DMS153 treated with DMSO at 0.1 percent for 48 hours (cell line): ENCODE measurements around the gene FNBP1.
"Not testable (repeated sequence)": the region's sequence is repeated elsewhere in the genome, so short reads cannot be mapped to it uniquely, and the experiment has no call there.

Experiments
- DNase-seq: peaks from one replicate; lab custom pipeline; 2025; ENCODE audit not compliant: unreplicated experiment; lab: John Stamatoyannopoulos, UW

Gene FNBP1

DNA sequence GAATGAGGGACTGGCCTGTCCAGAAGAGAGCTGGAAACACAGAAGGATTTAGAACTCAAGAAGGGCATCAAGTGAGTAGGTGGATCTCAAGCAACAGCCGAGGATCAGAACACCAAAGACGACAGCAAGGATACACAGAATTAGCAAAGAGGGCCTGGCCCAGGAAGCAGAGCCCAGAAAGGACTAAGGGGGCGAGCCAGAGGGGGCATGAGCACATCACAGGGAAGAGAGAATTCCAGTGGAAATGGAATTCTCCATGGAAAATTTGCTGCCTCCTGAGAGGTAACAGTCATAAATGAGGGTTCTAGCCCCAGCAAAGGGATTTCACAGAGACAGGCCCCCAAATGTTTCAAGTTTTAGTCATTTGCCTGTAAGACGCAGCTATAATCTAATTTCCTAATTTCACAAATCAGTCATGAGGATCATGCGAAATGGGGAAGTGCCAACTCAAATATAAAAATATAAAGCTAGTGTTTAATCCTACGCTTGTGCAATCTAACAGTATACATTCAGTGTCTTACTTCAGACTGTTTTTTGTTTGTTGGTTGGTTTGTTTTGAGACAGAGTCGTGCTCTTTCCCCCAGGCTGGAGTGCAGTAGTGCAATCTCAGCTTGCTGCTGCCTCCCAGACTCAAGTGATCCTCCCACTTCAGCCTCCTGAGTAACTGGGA, 46.7 kb downstream of the FNBP1 start:
- no peak for DNase-seq

DNA sequence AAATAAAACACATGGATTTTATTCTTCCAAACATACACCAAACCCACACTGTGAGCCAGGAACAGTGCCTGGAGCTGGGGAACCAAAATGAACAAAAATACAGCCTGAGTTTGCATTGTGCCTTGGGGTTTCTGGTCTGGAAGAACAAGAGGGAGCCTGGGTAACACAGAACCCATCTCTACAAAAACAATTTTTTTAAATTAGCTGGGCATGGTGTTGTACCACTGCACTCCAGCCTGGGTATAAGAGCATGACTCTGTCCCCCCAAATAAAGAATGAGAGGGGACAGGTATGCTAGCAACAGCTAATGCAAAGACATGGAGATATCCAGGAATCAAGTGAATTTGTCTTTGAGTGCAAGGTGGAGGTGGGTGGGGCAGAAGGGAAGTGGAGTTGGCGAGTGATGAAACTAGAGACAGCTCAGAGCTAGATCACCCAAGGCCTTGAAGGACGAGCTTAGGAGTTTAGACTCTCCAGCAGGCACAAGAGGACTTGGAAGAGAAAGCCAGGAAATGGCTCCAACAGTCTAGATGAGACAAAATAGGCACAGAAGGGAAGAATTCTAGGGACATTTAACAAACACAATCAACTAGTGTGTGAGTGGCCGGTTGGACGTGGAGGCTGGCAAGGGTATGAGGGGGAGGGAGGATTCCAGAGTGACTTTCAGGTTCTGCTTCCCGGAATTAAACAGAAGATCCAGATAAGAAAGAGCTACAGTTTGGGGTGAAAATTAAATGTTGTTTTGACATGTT, 47.4 kb downstream of the FNBP1 start:
- no peak for DNase-seq

DNA sequence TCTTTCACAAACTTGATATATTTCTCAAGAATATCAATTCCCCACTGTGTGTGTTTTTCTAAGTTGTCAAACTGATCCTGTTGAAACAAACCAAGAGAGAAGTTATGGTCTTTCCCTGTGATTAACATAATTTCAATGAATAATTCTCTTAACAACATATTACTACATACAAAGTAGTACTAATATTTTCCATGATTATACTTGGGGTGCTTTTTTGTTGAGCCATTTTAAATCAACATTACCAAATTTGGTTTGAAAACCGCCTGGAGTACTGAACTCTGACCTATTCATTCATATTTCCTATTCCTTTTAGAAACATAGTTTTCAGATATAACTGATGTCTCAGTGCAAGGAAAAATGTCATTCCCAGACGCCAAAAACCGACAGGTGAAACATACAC, 48.1 kb downstream of the FNBP1 start:
- DNase-seq, result no peak

DNA sequence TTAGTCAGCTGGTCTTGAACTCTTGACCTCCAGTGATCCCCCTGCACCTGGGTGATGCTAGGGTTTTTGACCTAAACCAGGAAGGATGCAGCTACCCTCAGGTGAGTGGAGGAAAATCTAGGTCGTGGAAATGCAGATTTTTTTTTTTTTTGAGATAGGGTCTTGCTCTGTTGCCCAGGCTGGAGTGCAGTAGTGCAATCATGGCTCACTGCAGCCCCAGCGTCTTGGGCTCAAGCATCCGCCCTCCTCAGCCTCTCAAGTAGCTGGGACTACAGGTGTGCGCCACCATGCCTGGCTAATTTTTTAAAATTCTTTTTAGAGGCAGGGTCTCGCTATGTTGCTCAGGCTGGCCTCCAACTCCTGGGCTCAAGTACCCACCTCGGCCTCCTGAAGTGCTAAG, 51.9 kb downstream of the FNBP1 start:
- not testable (repeated sequence) for DNase-seq

- DNase-seq, result no peak
Observed at GRCh38 chr9:129990269-129991010, 52.5 kb downstream of the FNBP1 start.

GRCh38 chr9:129989740-129990139, 53.2 kb downstream of the FNBP1 start:
- no peak for DNase-seq

DNA sequence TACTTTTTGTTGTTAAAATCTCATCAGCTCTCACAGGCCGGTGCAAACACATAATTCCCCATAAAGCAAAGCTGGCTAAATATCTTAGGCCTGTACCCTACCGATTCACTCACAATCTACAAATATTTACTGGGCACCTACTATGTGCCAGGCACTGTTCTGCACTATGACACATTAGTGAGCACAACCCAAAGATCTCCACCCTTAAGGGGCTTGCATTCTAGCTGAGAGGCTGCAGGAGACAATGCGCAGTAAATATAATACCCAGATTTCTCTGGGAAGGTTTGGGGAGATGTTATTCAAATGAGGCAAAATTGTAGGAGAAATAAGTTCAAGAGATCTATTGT, 53.7 kb downstream of the FNBP1 start:
- DNase-seq, result no peak

GRCh38 chr9:129988607-129989361, 54.2 kb downstream of the FNBP1 start:
- no peak for DNase-seq

DNA sequence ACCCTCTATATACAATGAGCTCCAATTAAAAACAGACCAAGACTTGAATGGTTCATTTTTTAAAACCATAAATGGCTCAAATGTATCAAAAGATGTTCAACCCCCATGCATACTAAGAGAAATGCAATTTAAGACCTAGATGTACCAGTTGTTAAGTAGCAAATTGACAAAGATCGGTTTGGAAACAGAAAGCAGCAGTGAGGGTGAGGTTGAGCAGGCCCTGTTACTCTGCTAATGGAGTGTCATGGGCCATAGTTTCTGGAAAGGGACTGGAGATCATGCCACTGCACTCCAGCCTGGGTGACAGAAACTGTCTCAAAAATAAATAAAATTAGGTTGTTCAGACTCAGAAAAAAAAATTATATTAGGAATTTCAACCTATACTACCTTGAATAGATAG, 55.0 kb downstream of the FNBP1 start:
- DNase-seq, result no peak

- no peak for DNase-seq
Observed at GRCh38 chr9:129987047-129987446, 55.9 kb downstream of the FNBP1 start.

- DNase-seq, result not testable (repeated sequence)
Observed at GRCh38 chr9:129984589-129984988, 58.4 kb downstream of the FNBP1 start.

DNA sequence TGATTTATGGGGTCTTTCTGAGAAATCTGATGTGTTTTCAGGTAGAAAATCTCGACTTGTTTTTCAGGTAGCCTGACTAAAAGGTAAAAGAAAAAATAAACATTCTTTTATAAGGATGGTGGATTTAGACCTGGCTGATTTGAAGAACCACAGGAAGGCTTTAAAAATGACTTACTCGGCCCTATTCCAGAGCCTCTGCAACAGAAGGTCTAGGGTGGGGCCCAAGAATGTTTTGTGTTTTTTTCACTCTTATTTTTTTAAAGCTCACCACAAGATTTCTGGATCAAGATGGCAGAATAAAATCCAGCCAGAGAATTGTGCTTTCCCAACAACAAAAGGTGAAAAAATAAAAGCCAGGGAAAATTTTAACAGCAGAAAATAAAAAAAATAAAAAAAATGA, 59.1 kb downstream of the FNBP1 start:
- DNase-seq, result no peak

DNA sequence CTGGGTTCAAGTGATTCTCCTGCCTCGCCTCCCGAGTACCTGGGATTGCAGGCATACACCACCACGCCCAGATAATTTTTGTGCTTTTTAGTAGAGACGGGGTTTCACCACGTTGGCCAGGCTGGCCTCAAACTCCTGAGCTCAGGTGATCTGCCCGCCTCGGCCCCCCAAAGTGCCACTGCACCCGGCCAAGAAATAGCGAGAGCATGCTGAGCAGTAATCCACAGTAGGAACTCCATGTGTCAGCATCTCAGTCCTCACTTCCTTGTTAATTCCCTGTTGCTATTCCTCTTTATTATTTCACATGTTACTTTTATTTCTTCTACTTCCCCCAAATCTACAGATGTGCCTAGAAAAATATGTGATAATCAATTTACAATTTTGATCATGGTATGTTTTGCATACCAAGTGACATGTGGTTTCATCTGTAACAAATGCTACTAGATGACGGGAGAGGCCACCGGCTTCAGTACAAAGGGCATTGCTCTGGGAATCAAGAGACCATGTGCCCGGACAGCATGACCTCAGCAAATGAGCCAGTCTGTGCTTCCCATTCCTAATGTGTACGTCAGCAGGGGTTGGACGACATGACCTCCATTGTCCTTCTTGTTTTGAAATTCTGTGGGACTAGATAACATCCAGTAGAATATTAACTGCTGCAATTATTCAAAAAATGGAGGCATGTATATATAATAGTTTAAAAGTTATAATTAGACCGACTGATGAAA, 61.6 kb downstream of the FNBP1 start:
- DNase-seq, result no peak

- DNase-seq, result not testable (repeated sequence)
Observed at GRCh38 chr9:129980224-129980623, 62.8 kb downstream of the FNBP1 start.

GRCh38 chr9:129979071-129979745, 63.8 kb downstream of the FNBP1 start:
- DNase-seq, result no peak

- DNase-seq, result no peak
Observed at GRCh38 chr9:129972816-129973215, 70.2 kb downstream of the FNBP1 start.

GRCh38 chr9:129968690-129969485, 74.1 kb downstream of the FNBP1 start:
- DNase-seq, result no peak

- DNase-seq, result no peak
Observed at GRCh38 chr9:129964901-129965734, 77.9 kb downstream of the FNBP1 start.
